ENCODE data around the gene ABCD1. TPM values are rescaled to one million over a fixed set of nuclear protein-coding genes. Genes with fewer than 3 reads are reported as not detected.
A peak's percentile ranks its signal among the peaks of the same experiment; 100 is the strongest.

ABCD1 gene
- total and polyA plus RNA-seq, 9 of the 15 experiments (the other 6 are each of a cell fraction or from before 2014, with no cell fraction given) = 0.07 to 6.9 (median 2.2) TPM

- Histone ChIP-seq H3K9me3 (replicated peaks; ENCODE audit: control insufficient read depth, insufficient read depth, low read depth, low read length) (no peaks in the 10 kb centered on the region), H3K79me2 (ENCODE audit: control insufficient read depth, insufficient read depth, low read length) (peaks cover 60% of the 10 kb centered on the region), H3K4me2 (ENCODE audit: insufficient read depth, low read length) (peak overlapping the region; percentile 96), H4K20me1 (replicated peaks; ENCODE audit: control insufficient read depth, insufficient read depth, low read length) (peaks cover 10% of the 10 kb centered on the region), H2AFZ (ENCODE audit: low read depth, low read length) (peak overlapping the region; percentile 38; the same call in 1 of the 2 replicates), H3K27me3 (ENCODE audit: control insufficient read depth in 2 of 2, insufficient read depth in 2 of 2, low read length in 2 of 2) (no peaks in the 10 kb centered on the region), H3K9ac (ENCODE audit: insufficient read depth in 1 of 2, low read depth in 2 of 2, low read length in 2 of 2) (peak overlapping the region; percentile 91 to 97), H3K4me3 (peak overlapping the region; percentile 92), H3K4me1 (replicated peaks in 1 of 2; ENCODE audit: control insufficient read depth in 2 of 2, insufficient read depth in 2 of 2, low read length in 2 of 2) (peaks cover 39 to 54% of the 10 kb centered on the region in 2 experiments), H3K27ac (ENCODE audit: extremely low read depth, low read depth, low read length) (peak overlapping the region; percentile 87), H3K36me3 (ENCODE audit: control insufficient read depth, insufficient read depth, low read length) (peaks cover 40% of the 10 kb centered on the region), H3K9me1 (ENCODE audit: control insufficient read depth, insufficient read depth, low read length) (no peaks in the 10 kb centered on the region)
- in situ Hi-C loops (cut with MboI) (no loop called here), intact Hi-C loops (cut with micrococcal nuclease) (no loop called here)
- under 1% methylated on average over 45 of the region's 78 CpGs for WGBS (ENCODE audit: insufficient coverage, low coverage, missing lambda C conversion rate)
- no peak for FAIRE-seq
- ATAC-seq = peak; percentile 60
- ChIA-PET CTCF (ENCODE audit: low intra/inter-chr PET ratio) (no interaction called here), POLR2A (interaction anchor here (0.6 kb wide), 1 partner anchor 325 kb away, joined by 3 read pairs; no protein-coding TSS in a partner anchor)
- peak; percentile 62 to 74 (median 66) for DNase-seq (ENCODE audit: extremely low read depth in 1 of 4, low spot score in 3 of 4)
- no TSS peak for BruUV-seq (replicated peaks)
- TF ChIP-seq FOXK2 (conservative IDR thresholded peaks at IDR 0.05 in 1 of 2, IDR thresholded peaks at IDR 0.05 in 1 of 2; ENCODE audit: low read depth in 2 of 2) (no peak), STAG1 (CRISPR knock-in tag; IDR thresholded peaks at IDR 0.05; ENCODE audit: borderline replicate concordance) (0 out of 2 replicates have a peak, but pooled peaks have one; percentile 8), KAT7 (CRISPR knock-in tag; IDR thresholded peaks at IDR 0.05; ENCODE audit: borderline replicate concordance) (peak; percentile 50; the same call in 1 of the 2 replicates), SIN3A (IDR thresholded peaks at IDR 0.05; ENCODE audit: borderline replicate concordance in 2 of 2, control insufficient read depth in 1 of 2, low read depth in 2 of 2, low read length in 2 of 2) (peak in 1 of 2 experiments; percentile 59; a peak in 2 of 4 replicates), ZNF699 (CRISPR knock-in tag; IDR thresholded peaks at IDR 0.05; ENCODE audit: insufficient replicate concordance) (no peak), CBX2 (IDR thresholded peaks at IDR 0.05; ENCODE audit: insufficient read depth, low read length, poor library complexity, severe bottlenecking) (no peak), BRF1 (IDR thresholded peaks at IDR 0.05; ENCODE audit: borderline replicate concordance, extremely low read depth, insufficient read length) (no peak), RBBP5 (IDR thresholded peaks at IDR 0.05; ENCODE audit: borderline replicate concordance, insufficient read depth, low read length, poor library complexity, severe bottlenecking) (peak; percentile 61), ZBTB11 (CRISPR knock-in tag; IDR thresholded peaks at IDR 0.05) (no peak)
- TF ChIP-seq, protein P1, sequence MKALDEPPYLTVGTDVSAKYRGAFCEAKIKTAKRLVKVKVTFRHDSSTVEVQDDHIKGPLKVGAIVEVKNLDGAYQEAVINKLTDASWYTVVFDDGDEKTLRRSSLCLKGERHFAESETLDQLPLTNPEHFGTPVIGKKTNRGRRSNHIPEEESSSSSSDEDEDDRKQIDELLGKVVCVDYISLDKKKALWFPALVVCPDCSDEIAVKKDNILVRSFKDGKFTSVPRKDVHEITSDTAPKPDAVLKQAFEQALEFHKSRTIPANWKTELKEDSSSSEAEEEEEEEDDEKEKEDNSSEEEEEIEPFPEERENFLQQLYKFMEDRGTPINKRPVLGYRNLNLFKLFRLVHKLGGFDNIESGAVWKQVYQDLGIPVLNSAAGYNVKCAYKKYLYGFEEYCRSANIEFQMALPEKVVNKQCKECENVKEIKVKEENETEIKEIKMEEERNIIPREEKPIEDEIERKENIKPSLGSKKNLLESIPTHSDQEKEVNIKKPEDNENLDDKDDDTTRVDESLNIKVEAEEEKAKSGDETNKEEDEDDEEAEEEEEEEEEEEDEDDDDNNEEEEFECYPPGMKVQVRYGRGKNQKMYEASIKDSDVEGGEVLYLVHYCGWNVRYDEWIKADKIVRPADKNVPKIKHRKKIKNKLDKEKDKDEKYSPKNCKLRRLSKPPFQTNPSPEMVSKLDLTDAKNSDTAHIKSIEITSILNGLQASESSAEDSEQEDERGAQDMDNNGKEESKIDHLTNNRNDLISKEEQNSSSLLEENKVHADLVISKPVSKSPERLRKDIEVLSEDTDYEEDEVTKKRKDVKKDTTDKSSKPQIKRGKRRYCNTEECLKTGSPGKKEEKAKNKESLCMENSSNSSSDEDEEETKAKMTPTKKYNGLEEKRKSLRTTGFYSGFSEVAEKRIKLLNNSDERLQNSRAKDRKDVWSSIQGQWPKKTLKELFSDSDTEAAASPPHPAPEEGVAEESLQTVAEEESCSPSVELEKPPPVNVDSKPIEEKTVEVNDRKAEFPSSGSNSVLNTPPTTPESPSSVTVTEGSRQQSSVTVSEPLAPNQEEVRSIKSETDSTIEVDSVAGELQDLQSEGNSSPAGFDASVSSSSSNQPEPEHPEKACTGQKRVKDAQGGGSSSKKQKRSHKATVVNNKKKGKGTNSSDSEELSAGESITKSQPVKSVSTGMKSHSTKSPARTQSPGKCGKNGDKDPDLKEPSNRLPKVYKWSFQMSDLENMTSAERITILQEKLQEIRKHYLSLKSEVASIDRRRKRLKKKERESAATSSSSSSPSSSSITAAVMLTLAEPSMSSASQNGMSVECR (CRISPR knock-in tag; IDR thresholded peaks at IDR 0.05) = peak; percentile 15; the same call in 1 of the 2 replicates
These were observed 1.1 kb upstream of the ABCD1 start for GRCh38 chrX:153723351-153724251.
